DOHH2 (cell line): ENCODE data around the gene CYP4F12.

Experiments
- CTCF ChIP-seq: fragments of 200-600 bp; sonication (generic); IDR thresholded peaks from one replicate; pipeline ENCODE4 v1.5.1; 2014; ENCODE audit warnings: antibody characterized with exemption, mild to moderate bottlenecking, low read depth, low read length; ENCODE audit not compliant: poor library complexity, severe bottlenecking
- EZH2phosphoT487 ChIP-seq: fragments of 200-600 bp; sonication (generic); IDR thresholded peaks from 2 replicates; pipeline ENCODE4 v1.6.1; 2017; ENCODE audit warnings: borderline replicate concordance, mild to moderate bottlenecking, antibody characterized with exemption, low read length, moderate library complexity, mixed read lengths

- TF ChIP-seq CTCF (no peak), EZH2phosphoT487 (no peak)
Observed at GRCh38 chr19:15651791-15652190, 21.1 kb upstream of the CYP4F12 start.
